ENCODE data around the gene ZNF891.

GRCh38 chr12:133080368-133081158 is 49.5 kb downstream of the ZNF891 start, which contains the start of gene ZNF140:
- TF ChIP-seq, protein P1, sequence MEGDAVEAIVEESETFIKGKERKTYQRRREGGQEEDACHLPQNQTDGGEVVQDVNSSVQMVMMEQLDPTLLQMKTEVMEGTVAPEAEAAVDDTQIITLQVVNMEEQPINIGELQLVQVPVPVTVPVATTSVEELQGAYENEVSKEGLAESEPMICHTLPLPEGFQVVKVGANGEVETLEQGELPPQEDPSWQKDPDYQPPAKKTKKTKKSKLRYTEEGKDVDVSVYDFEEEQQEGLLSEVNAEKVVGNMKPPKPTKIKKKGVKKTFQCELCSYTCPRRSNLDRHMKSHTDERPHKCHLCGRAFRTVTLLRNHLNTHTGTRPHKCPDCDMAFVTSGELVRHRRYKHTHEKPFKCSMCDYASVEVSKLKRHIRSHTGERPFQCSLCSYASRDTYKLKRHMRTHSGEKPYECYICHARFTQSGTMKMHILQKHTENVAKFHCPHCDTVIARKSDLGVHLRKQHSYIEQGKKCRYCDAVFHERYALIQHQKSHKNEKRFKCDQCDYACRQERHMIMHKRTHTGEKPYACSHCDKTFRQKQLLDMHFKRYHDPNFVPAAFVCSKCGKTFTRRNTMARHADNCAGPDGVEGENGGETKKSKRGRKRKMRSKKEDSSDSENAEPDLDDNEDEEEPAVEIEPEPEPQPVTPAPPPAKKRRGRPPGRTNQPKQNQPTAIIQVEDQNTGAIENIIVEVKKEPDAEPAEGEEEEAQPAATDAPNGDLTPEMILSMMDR (IDR thresholded peaks at IDR 0.05), result peak in 4 of 6 experiments; percentile 43 to 59 (median 48)
- peak; percentile 64 to 76 for TF ChIP-seq POLR2A (IDR thresholded peaks at IDR 0.05)

Measured in adrenal gland (tissue), 5 donors.